Measurements from ENCODE around the gene SLC7A5.
A peak's percentile ranks its signal among the peaks of the same experiment; 100 is the strongest.
"Not testable (repeated sequence)": the region's sequence is repeated elsewhere in the genome, so short reads cannot be mapped to it uniquely, and the experiment has no call there.

SLC7A5 gene

DNA sequence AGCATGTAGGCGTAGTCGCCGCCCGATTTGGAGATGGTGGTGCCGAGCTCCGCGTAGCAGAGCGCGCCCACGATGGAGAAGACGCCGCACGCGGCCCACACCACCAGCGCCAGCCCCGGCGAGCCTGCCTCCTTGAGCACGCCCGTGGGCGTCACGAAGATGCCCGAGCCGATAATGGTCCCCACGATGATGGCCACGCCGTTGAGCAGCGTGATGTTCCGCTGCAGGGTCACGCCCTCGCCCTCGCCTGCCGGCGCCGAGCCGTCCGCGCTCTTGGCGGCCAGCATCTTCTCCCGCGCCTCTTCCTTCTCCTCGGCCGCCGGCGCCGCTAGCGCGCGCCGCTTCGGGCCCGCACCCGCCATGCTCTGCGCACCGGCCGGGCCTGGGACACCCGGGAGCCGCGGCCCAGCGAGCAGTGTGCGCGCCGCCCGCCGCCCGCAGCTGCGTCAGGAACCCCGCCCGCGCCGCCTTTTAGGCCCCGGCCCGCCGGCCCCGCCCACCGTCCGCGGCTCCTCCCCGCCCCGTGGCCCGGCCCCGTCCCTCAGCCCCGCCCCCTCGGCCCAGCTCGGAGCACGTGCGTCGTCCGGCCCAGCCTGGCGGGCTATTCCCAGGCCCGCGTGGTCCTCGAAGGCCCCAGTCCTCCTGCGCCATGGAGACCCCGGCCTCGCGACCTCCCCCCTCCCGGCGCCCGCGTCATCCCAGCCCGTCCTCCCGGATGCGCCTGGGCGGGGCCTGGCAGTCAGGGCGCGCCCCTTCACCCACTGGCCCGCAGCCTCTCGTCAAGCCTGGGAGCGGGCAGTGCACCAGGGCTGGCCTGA is at the start of gene SLC7A5:
Gene SLC7A5 (minus strand): TSS at position 447 of the 818 bp plus-strand sequence. CDS start 85 bp downstream, at position 362.
- H3K4me3 ChIP-seq (ENCODE audit: low read length): peak within 1 kb of the TSS; percentile 77
- DNase-seq (ENCODE audit: low read depth): peak; percentile 75

DNA sequence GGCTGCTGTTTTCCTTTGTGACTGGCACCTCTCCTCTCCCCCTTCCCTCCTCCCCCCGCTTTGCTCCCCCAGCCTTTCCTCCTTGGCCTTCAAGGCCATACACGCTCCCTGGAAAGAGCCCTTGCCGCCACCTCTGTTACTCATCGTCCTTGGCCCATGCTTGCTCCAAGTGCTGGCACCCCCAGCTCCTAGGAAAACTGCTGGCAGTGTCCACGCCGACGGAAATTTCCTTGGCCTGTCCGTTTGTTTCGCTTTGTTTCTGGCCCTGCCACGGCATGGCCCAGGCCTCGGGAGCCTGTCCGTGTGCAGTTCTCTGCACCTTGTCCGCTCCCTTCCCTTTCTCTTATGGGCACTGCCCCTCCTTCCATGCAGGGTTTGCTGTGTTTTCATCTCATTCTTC is 49.0 kb upstream of the SLC7A5 start:
- DNase-seq (ENCODE audit: low read depth): peak; percentile 77
- TF ChIP-seq, protein P1, sequence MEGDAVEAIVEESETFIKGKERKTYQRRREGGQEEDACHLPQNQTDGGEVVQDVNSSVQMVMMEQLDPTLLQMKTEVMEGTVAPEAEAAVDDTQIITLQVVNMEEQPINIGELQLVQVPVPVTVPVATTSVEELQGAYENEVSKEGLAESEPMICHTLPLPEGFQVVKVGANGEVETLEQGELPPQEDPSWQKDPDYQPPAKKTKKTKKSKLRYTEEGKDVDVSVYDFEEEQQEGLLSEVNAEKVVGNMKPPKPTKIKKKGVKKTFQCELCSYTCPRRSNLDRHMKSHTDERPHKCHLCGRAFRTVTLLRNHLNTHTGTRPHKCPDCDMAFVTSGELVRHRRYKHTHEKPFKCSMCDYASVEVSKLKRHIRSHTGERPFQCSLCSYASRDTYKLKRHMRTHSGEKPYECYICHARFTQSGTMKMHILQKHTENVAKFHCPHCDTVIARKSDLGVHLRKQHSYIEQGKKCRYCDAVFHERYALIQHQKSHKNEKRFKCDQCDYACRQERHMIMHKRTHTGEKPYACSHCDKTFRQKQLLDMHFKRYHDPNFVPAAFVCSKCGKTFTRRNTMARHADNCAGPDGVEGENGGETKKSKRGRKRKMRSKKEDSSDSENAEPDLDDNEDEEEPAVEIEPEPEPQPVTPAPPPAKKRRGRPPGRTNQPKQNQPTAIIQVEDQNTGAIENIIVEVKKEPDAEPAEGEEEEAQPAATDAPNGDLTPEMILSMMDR (conservative IDR thresholded peaks at IDR 0.05; ENCODE audit: low read length): no peak
- peak overlapping the region; percentile 39 for H3K4me3 ChIP-seq (ENCODE audit: low read length)

DNA sequence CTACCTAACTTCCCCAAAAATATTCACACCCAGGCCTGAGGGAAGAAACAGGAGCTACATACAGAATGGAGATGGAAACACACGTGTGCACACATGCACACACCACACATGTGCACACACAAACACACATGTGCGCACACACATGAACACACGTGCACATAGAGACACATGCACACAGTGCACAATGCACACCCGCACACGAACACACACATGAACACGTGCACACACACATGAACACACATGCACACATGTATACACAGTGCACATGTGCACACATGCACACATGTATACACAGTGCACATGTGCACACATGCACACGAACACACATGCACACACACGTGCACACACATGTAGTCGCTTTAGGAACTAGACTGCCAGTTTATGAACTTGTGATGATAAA is 48.2 kb upstream of the SLC7A5 start:
- TF ChIP-seq, protein P1 (conservative IDR thresholded peaks at IDR 0.05; ENCODE audit: low read length): no peak
- DNase-seq (ENCODE audit: low read depth): no peak
- H3K4me3 ChIP-seq (ENCODE audit: low read length): no peak overlapping the region

DNA sequence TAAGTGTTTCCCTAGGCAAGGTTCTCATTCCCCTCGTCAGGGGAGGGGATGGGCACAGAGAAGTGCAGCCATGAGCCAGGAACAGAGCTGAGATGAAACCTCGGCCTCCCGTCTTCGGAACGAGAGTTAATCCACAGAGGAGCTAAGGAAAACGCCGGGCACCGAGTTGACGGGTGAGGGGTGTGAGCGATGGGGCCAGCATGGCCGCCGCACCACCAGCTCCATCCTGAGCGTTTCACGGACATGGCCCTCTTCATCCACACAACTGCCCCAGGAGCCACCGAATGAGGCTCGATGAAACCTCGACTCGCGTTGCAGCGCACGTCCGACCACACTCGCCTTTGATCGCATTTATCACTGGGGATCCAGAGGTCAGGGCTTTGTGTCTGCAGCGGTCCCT is 45.5 kb upstream of the SLC7A5 start:
- H3K4me3 ChIP-seq (ENCODE audit: low read length): no peak overlapping the region

DNA sequence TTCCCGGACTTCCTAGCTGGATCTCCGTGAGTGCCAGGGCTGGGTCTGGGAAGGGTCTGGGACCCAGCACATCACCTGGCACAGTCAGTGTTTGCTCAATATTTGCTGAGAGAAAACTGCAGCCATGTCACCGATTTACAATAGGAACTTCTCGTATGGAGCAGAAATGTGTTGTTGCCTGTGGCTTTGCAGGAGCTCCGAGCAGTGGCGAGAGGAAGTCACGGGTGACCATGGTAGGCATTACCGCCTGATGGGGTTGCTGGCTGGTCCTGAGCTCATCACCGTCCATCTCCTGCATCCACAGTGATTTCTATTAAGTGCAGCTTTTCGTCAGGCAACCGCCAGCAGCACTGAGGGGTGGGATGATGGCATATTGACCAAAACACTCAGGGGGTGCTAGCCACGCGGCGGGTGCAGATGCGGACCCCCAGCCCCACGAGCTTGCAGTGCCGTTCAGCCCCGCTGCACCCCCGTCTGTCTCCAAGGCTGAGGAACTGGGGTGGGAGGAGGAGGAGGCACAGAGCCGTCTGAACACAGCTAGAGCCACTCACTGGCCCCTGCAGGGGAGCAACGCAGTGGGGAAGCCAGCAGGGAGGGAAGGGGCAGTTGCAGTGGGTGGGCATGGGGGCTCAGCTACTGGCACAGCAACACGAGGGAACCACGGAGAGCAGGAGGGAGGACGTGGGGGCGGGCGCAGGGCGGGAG is 44.9 kb upstream of the SLC7A5 start:
- H3K4me3 ChIP-seq (ENCODE audit: low read length); DNase-seq (ENCODE audit: low read depth): not testable (repeated sequence)

More for the DNA sequence above, 45.5 kb upstream of the SLC7A5 start:
- TF ChIP-seq, protein P1 (conservative IDR thresholded peaks at IDR 0.05; ENCODE audit: low read length): no peak
- DNase-seq (ENCODE audit: low read depth): no peak

DNA sequence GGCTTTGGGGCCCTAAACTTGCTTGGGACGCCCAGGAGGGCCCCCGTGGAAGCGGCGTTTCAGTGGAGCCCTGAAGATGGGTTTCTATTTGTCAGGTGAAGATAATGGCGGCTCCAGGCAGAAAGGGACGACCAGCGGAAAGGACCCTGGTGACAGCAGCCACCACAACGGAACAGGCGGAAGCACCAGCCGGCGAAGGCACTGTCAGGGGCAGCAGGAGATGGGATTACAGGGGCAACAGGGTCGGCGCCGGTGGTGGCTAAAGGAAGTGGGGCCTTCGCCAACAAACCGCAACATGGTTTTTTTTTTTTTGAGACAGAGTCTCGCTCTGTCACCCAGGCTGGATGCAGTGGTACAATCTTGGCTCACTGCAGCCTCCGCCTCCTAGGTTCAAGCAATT is 43.4 kb upstream of the SLC7A5 start:
- H3K4me3 ChIP-seq (ENCODE audit: low read length); DNase-seq (ENCODE audit: low read depth): not testable (repeated sequence)

DNA sequence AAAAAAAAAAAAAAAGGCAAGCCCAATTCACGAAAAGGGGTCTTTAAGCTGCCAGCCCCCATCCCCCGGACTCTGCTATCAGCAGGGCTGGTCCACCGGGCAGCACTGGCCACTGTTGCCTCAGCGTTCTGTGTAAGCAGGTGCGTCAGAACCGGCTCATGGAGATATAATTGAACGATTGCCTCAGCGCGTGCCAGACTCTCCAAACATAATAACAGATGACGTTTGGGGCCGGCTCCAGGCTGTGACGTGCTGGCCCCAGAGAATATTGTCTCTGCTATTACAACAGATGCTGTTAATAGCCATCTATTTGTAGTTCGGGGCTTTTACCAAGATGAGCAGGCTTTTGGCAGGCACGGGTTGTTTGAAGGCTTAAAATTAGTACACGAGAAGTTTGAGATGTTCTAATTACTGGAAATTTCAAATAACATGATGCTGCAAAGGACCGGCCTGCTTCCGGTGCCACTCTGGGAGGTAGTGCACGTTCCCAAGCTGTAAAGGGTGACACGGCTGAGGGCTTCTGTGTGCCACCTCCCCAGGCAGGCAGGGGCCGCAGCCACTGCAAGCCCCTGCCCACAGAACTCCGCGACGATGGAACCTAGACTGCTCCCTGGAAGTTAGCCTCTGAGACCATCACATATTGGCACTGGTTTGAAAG is 41.9 kb upstream of the SLC7A5 start:
- DNase-seq (ENCODE audit: low read depth): peak; percentile 86
- not testable (repeated sequence) for H3K4me3 ChIP-seq (ENCODE audit: low read length)

DNA sequence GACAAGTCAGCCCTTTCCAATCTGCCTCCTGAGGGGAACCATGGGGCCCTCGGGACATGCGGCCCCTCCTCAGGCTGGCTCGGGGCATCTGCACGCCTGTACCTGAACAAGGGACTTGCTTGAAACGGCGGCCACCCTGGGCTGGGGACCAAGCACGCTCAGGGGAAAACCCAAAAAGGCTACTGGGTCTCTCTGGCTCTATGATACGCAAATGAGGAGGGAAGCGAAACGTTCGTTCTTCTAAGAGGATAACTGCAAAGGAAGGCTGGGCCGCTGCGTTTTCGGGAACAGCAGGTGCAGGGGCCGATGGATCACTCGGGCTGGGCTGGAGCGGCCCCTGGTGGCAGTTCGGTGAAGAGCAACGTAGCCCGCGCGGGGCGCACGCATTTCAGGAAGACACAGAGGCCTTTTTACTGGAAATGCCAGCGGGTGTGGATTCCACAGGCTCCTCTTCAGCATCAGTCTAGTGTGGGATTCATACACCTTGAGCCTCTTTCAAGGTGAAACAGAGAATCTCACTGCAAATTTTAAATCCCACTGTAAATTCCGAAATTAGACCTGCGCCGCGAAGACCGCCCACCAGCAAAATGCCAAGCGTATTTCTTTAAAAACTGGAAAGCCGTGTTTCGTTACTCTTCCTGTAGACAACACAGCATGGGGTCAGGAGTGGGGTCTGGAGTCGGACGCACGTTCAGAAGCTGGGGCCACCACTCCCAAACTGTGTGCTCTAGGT is 40.1 kb upstream of the SLC7A5 start:
- TF ChIP-seq, protein P1 (conservative IDR thresholded peaks at IDR 0.05; ENCODE audit: low read length): peak; percentile 78
- peak; percentile 51 for DNase-seq (ENCODE audit: low read depth)
- not testable (repeated sequence) for H3K4me3 ChIP-seq (ENCODE audit: low read length)

DNA sequence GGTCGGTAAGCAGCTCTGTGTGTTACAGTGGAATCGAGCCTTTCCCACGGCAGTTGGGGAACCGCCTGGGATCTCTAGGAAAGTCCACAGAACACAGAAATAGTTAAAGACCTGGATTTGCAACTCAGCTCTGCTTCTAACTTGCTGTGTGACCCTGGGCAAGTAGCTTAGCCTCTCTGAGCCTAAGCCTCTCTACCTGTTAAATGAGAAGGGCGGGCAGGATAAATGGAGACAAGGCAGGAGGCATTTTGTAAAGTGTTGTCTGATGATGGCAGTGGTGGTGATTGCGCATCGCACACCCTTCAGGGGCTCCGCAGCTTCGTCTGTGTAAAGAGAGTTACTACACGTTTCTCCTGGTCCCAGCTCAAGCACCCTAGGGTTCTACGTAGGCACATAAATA is 38.8 kb upstream of the SLC7A5 start:
- not testable (repeated sequence) for H3K4me3 ChIP-seq (ENCODE audit: low read length); DNase-seq (ENCODE audit: low read depth)

DNA sequence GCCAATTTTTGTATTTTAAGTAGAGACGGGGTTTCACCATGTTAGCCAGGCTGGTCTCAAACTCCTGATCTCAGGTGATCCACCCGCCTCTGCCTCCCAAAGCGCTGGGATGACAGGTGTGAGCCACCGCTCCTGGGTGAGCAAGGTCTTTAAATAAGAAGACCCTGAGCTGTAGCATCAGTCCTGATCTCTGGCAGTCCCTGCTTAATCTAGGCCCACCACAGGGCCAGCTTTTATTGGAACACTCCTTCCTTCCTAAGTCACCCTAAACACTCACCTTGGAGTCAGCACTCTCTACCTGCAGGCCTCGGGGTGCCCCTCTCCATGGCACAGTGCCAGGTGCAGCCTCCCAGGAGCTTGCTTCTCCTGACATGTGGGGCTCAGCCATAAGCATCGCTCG is 36.2 kb upstream of the SLC7A5 start:
- DNase-seq (ENCODE audit: low read depth); H3K4me3 ChIP-seq (ENCODE audit: low read length): not testable (repeated sequence)

DNA sequence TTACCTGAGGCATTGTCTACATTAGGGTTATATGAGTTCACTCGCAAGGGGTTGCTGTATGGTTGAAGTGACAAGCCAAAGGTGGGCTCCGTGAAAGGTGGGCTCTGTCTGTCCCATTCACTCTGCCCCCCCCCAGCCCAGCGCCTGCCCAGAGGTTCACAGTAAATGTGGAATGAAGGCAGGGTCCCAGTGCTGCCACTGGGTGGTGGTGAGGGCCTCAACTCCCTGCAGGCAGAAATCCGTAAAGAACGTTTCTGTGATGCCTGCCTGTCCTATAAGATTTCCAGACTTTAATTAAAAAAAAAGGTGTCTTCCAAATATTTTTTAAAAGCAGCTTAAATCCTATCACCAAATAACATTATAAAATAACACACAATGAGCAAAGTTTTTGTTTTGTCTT is 35.7 kb upstream of the SLC7A5 start:
- H3K4me3 ChIP-seq (ENCODE audit: low read length); DNase-seq (ENCODE audit: low read depth): not testable (repeated sequence)

DNA sequence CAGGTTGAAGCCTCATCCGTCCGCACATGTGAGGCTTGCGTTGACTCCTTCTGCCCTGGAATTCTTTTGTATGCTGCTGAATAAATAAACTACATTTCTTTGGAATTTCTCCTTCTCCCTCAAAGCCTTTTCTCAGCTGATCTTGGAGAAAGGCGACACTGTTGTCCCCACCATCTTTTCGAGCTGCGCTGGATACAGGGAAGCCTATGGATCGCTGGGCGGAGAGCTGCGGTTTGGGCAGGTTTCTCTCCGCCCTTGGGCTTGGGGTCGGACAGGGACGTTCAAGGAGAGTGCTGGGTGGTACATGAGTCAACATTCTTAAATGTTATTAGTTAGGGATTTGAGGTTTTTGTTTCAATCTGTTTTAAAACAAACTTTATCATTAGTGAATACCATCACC is 31.2 kb upstream of the SLC7A5 start:
- not testable (repeated sequence) for H3K4me3 ChIP-seq (ENCODE audit: low read length); DNase-seq (ENCODE audit: low read depth)
